DND-41 (cell line): ENCODE data around the gene LIM2.
"Not testable (repeated sequence)": the region's sequence is repeated elsewhere in the genome, so short reads cannot be mapped to it uniquely, and the experiment has no call there.

Experiments used
- CTCF ChIP-seq: IDR thresholded peaks from 2 replicates; pipeline ENCODE4 v1.5.1; 2012; ENCODE audit warnings: borderline replicate concordance, low read length, moderate library complexity, mild to moderate bottlenecking; ENCODE audit not compliant: poor library complexity, severe bottlenecking; ENCODE audit errors: extremely low read depth
- EZH2 ChIP-seq: IDR thresholded peaks from 3 replicates; pipeline ENCODE4 v1.6.1; 2012; ENCODE audit warnings: borderline replicate concordance, low read depth, mild to moderate bottlenecking, moderate library complexity, low read length, inconsistent platforms; ENCODE audit not compliant: severe bottlenecking

DNA sequence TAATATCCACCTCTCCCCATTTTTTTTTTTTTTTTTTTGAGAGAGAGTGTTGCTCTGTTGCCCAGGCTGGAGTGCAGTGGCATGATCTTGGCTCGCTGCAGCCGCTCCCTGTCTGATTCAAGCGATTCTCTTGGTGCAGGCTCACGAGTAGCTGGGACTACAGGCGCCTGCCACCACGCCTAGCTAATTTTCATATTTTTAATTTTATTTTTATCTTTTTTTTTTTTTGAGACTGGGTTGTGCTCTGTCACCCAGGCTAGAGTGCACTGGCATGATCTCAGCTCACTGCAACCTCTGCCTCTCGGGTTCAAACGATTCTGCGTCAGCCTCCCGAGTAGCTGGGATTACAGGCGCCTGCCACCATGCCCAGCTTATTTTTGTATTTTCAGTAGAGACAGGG is 32.7 kb upstream of the LIM2 start:
- not testable (repeated sequence) for TF ChIP-seq CTCF, EZH2
